Stomach (tissue), 9 donors: ENCODE measurements around the gene RASSF5. TPM values are rescaled to one million over a fixed set of nuclear protein-coding genes. Genes with fewer than 3 reads are reported as not detected.

Experiments
- DNase-seq, 2 donors: peaks; one replicate each; pipeline versions ENCODE4 v3.0.0 to v3.0.0-alpha.2; 2013 to 2019
- H3K27ac ChIP-seq, 5 donors: fragments of 200-600 bp in 4 of 5; sonication (generic) in 4 of 5; one replicate each; pipeline ENCODE4 v1.5.1; 2013 to 2019; ENCODE audit warnings: mild to moderate bottlenecking in 1 of 5, moderate library complexity in 1 of 5
- H3K27me3 ChIP-seq, 3 donors: fragments of 200-600 bp; sonication (generic); one replicate each; pipeline ENCODE4 v1.5.1; 2017 to 2019; ENCODE audit warnings: mixed run types in 1 of 3
- H3K36me3 ChIP-seq, 4 donors: fragments of 200-600 bp; sonication (generic); 1 replicate in 3 of 4; 2 replicates in 1 of 4; pipeline ENCODE4 v1.5.1; 2016 to 2019
- H3K4me1 ChIP-seq, 4 donors: fragments of 200-600 bp; sonication (generic); one replicate each; pipeline ENCODE4 v1.5.1; 2016 to 2019
- H3K4me3 ChIP-seq, 4 donors: fragments of 200-600 bp; sonication (generic) in 3 of 4; one replicate each; pipeline ENCODE4 v1.5.1; 2016 to 2019; ENCODE audit warnings: mild to moderate bottlenecking in 1 of 4
- H3K9me3 ChIP-seq, 4 donors: fragments of 200-600 bp; sonication (generic); one replicate each; pipeline ENCODE4 v1.5.1; 2016 to 2019
- EP300 ChIP-seq: sonication (generic); formaldehyde crosslinking; IDR thresholded peaks from one replicate; pipeline ENCODE4 v1.6.1; 2017; ENCODE audit warnings: antibody characterized with exemption
- POLR2A ChIP-seq, 4 donors: fragments of 450-650 bp; IDR thresholded peaks; one replicate each; pipeline ENCODE4 v1.6.1; 2016; ENCODE audit warnings: antibody characterized with exemption in 4 of 4, control low read depth in 2 of 4, mild to moderate bottlenecking in 1 of 4, moderate library complexity in 1 of 4
- POLR2AphosphoS5 ChIP-seq, 3 donors: sonication (generic); formaldehyde crosslinking; IDR thresholded peaks; one replicate each; pipeline ENCODE4 v1.6.1; 2016; ENCODE audit warnings: antibody characterized with exemption in 3 of 3
- WGBS, 5 donors: extraction: QIAGEN DNeasy Blood & Tissue Kit in 3 of 5; methylation state at CpG; one replicate each; pipeline versions ENCODE4 v1.1.5 to v1.1.7; 2013 to 2018; 5-methylcytosine and 5-hydroxymethylcytosine counted together
- intact Hi-C: fragments of 100-400 bp; cut with DNase I; formaldehyde crosslinking; loops from one replicate; pipeline ENCODE4 v1.15.1; 2023; ENCODE audit warnings: low total_unique reads
- polyA plus RNA-seq, 3 donors: library from polyadenylated mRNA; stranded (reverse); fragments of 200-250 nt; gene quantifications; one replicate each; pipeline ENCODE4 v1.2.3, GENCODE V29; 2013
- total RNA-seq, 5 donors: library from RNA; depleted of rRNA; stranded (reverse); fragments of >200 nt; gene quantifications; one replicate each; pipeline versions ENCODE4 v1.1.0 to v1.2.3, GENCODE V29; 2014 to 2016
- TF ChIP-seq, protein P1 (sequence below), 7 experiments: fragments of 450-650 bp in 4 of 7; fragments of 200-600 bp in 3 of 7; sonication (generic) in 3 of 7; IDR thresholded peaks; one replicate each; pipeline ENCODE4 v1.5.1; 2016 to 2019; ENCODE audit warnings: antibody characterized with exemption in 7 of 7, control low read depth in 2 of 7, mild to moderate bottlenecking in 1 of 7
- donor health status: healthy with polysubstance abuse.
- donor health status: Bipolar disorder and iron deficiency.
- donor health status: healthy.

RASSF5 gene
- total and polyA plus RNA-seq, 8 donors = 2.2 to 44.5 (median 7.5) TPM

DNA sequence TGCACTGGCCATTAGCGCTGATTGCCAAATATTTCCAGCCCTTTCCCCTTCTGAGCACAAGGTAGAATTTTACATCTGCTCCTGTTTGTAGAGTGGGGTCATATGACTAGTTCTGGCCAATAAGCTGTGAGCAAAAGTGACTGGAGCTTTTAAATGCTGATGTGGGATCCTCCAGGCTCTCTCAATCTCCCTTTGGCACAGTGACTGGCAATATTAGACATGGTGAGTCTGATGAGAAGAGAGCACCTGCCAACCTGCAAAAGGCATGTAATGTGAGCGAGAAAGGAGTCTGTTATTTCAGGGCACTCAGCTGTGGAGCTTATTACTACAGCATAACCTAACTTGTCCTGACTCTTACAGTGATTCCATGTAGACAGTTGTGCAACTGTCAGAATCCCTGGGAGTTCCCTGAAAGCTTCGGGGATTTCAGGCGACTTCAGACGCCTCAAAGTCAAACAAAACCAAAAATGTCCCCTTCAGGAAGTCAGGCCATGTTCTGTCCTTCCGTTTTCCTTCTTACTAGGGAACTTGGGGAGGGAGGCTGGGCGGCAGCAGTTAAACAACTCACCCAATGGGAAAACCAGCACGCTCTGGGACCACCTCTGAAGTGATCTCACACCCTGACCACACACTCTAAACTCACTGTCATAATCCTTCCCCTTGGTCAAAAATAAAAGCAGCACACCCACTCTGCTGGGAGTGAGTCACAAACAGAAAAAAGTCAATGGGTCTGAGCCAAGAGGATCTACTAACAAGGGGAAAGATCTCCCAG is 3.6 kb upstream of the RASSF5 start:
- intact Hi-C loops = no loop called here
- DNase-seq = peak in 1 of 2 donors; percentile 52
- Histone ChIP-seq H3K9me3 (no peaks in the 10 kb centered on the region), H3K27ac (peak overlapping the region in 4 of 5 donors; percentile 11 to 38 (median 24)), H3K4me3 (no peak overlapping the region), H3K27me3 (peaks cover 0 to 26% (median 9%) of the 10 kb centered on the region in 3 donors), H3K36me3 (no peaks in the 10 kb centered on the region), H3K4me1 (peaks cover 40 to 72% (median 51%) of the 10 kb centered on the region in 4 donors)
- 56 to 63% (median 61%) methylated on average over 8 of the region's 8 CpGs for WGBS, 5 donors
- TF ChIP-seq POLR2AphosphoS5 (IDR thresholded peaks at IDR 0.05) (peak in 1 of 3 donors; percentile 39), POLR2A (IDR thresholded peaks at IDR 0.05) (no peak)

DNA sequence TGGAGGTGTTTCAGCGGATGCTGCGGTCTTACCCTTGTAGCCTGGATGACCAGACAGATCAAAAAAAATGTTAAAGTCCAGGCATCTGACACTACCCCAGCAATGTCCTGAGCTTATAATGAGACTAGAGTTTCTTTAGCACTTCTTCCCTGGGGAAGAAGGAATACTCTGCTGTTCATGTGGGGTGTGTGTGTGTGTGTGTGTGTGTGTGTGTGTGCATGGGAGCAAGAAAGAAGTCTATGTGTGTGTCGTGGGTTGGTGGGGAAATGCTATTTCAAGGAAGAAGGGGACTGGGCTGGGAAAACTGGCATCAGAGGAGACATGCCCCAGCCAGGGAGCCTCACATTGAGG is 3.0 kb upstream of the RASSF5 start:
- Histone ChIP-seq H3K4me3 (no peak overlapping the region), H3K9me3 (no peaks in the 10 kb centered on the region), H3K4me1 (peaks cover 40 to 78% (median 56%) of the 10 kb centered on the region in 4 donors), H3K27ac (peak overlapping the region in 1 of 5 donors; percentile 38), H3K36me3 (no peaks in the 10 kb centered on the region), H3K27me3 (peaks cover 0 to 30% (median 9%) of the 10 kb centered on the region in 3 donors)
- WGBS, 5 donors = 47 to 66% (median 60%) methylated on average over 3 of the region's 3 CpGs
- no peak for TF ChIP-seq POLR2AphosphoS5 (IDR thresholded peaks at IDR 0.05)
- TF ChIP-seq, protein P1, sequence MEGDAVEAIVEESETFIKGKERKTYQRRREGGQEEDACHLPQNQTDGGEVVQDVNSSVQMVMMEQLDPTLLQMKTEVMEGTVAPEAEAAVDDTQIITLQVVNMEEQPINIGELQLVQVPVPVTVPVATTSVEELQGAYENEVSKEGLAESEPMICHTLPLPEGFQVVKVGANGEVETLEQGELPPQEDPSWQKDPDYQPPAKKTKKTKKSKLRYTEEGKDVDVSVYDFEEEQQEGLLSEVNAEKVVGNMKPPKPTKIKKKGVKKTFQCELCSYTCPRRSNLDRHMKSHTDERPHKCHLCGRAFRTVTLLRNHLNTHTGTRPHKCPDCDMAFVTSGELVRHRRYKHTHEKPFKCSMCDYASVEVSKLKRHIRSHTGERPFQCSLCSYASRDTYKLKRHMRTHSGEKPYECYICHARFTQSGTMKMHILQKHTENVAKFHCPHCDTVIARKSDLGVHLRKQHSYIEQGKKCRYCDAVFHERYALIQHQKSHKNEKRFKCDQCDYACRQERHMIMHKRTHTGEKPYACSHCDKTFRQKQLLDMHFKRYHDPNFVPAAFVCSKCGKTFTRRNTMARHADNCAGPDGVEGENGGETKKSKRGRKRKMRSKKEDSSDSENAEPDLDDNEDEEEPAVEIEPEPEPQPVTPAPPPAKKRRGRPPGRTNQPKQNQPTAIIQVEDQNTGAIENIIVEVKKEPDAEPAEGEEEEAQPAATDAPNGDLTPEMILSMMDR (IDR thresholded peaks at IDR 0.05) = no peak
- no peak for TF ChIP-seq POLR2A (IDR thresholded peaks at IDR 0.05)
- no peak for TF ChIP-seq EP300
- intact Hi-C loops = no loop called here
- no peak for DNase-seq

DNA sequence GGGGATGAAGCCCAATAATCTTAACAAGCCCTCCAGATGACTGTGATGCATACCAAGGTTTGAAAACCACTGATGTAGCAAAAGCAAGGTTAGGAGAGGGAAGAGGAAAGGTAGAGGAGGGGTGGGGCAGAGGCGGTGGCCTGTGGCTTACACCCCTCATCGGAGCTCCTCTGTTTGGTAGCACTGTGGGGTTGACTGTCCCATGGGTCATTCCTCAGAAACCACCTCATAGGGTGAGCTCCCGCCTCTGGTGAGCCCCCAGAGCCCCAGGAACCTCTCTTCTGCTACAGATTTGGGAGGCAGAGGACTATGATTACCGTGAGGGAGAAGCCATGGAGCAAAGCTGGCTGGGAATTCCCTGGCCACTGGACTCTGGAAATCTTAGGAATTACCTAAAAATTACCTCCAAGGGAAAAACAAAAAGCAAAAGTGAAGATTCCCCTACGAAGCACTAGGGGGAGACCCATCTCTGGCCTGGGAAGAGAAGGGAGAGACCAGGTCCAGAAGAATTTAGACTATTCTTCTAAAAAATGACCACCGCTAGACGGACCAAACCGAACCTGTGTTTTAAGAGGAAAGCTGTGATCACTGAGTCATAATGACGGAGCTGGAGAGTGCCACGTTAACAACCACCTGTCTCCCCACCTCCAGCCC is 1.5 kb upstream of the RASSF5 start:
- Histone ChIP-seq H3K4me1 (peaks cover 40 to 89% (median 67%) of the 10 kb centered on the region in 4 donors), H3K27ac (no peak overlapping the region), H3K9me3 (no peaks in the 10 kb centered on the region), H3K4me3 (no peak overlapping the region), H3K27me3 (peaks cover 0 to 30% (median 9%) of the 10 kb centered on the region in 3 donors), H3K36me3 (no peaks in the 10 kb centered on the region)
- intact Hi-C loops = no loop called here
- TF ChIP-seq, protein P1 (IDR thresholded peaks at IDR 0.05) = peak in 5 of 7 experiments; percentile 10 to 49 (median 30)
- TF ChIP-seq EP300 = no peak
- no peak for TF ChIP-seq POLR2A (IDR thresholded peaks at IDR 0.05)
- no peak for TF ChIP-seq POLR2AphosphoS5 (IDR thresholded peaks at IDR 0.05)
- DNase-seq = no peak
- 56 to 69% (median 65%) methylated on average over 10 of the region's 10 CpGs for WGBS, 5 donors

DNA sequence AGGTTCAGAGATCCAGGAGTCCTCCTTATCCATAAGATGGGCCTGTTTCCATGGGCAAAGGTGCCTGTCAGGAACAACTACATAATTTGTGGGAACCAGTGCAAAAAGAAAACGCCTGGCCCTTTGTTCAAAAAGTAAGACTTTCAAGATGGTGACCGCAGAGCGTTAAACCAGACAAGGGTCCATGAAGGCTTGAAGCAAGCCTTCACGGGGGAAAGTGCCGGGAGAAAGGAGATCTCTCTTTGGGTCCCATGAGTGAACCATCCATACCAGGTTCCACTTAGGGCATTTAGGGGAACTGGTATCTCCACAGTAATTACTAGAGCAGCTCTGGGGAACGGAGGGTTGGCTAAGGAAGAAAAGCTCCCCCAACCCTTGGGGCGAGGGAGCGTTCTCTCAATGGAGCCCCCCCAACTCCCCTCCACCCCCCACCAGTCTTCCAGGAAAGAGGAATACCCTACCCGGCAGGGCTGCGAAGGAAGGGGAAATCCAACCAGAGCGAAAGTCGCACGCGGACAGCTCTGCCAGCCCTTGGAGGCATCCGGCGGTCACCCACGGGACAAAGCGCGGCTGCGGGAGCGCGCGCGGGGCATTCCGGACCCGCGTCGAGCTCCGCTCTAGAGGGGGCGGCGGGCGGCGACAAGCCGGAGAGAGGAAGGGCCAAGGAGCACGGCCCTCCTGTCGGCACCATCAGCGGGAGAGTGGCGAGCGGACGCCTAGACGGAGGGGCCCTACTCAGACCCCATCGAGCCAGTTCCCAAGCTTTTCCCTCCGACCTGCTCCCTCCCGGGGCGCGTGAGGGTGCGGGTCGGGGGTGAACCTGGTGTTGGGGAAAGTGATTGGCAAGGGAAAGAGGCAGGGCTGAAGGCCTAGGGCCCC is 687 bp upstream of the RASSF5 start:
- intact Hi-C loops = no loop called here
- H3K36me3 ChIP-seq = no peaks in the 10 kb centered on the region
- peak; percentile 47 to 67 for DNase-seq
- WGBS, 5 donors = 11 to 82% (median 13%) methylated on average over 6 to 48 of the region's 48 CpGs
- peak overlapping the region; percentile 67 to 84 (median 83) for H3K4me3 ChIP-seq
- no peaks in the 10 kb centered on the region for H3K9me3 ChIP-seq
- peaks cover 0 to 30% (median 9%) of the 10 kb centered on the region in 3 donors for H3K27me3 ChIP-seq
- TF ChIP-seq POLR2AphosphoS5 (IDR thresholded peaks at IDR 0.05) (no peak), POLR2A (IDR thresholded peaks at IDR 0.05) (no peak), EP300 (no peak)
- TF ChIP-seq, protein P1 (IDR thresholded peaks at IDR 0.05) = no peak
- H3K27ac ChIP-seq = peak overlapping the region; percentile 76 to 85 (median 83)
- peaks cover 41 to 89% (median 70%) of the 10 kb centered on the region in 4 donors for H3K4me1 ChIP-seq
